GM12878 (cell line): Measurements from ENCODE around the gene STON2. TPM values are rescaled to one million over a fixed set of nuclear protein-coding genes. Genes with fewer than 3 reads are reported as not detected.

ENCODE experiments used
- ATAC-seq: fragments of 200-7000 bp; cut with Tn5 transposase; 3 replicates; pipeline ENCODE4 v1.9.1; 2020; ENCODE audit warnings: mild to moderate bottlenecking, moderate library complexity
- BruUV-seq: library from RNA; stranded (reverse); fragments of 400-500 nt; replicated peaks from 2 replicates; lab custom pipeline; 2021; lab: Mats Ljungman, UMichigan
- CTCF ChIA-PET: fragments of 300-600 bp; sonication (Branson Sonifier 250); formaldehyde crosslinking; extraction: SDS; loops from one replicate; lab custom pipeline; 2021; ENCODE audit warnings: inconsistent platforms; lab: Yijun Ruan, JAX
- POLR2A ChIA-PET: fragments of 350-600 bp; formaldehyde crosslinking; extraction: SDS; loops from one replicate; lab custom pipeline; 2021; ENCODE audit warnings: inconsistent platforms; lab: Charles Lee
- RAD21 ChIA-PET: fragments of 300-600 bp; sonication (Branson Sonifier 250); formaldehyde crosslinking; loops from one replicate; lab custom pipeline; 2023; ENCODE audit warnings: antibody characterized with exemption; ENCODE audit not compliant: unreplicated experiment; lab: Charles Lee
- SMC1A ChIA-PET: fragments of 300-600 bp; sonication (Branson Sonifier 250); formaldehyde crosslinking; loops from one replicate; lab custom pipeline; 2023; ENCODE audit not compliant: unreplicated experiment, uncharacterized antibody; lab: Charles Lee
- DNase-seq: peaks from one replicate; pipeline ENCODE4 v3.0.0-alpha.2; 2011; ENCODE audit warnings: low read depth, low spot score
- FAIRE-seq: peaks from 3 replicates; lab custom pipeline; 2011; peaks lifted over from hg19 to GRCh38; lab: Jason Lieb, UNC
- H2AFZ ChIP-seq: 2 replicates; pipeline ENCODE4 v1.6.0; 2011; ENCODE audit warnings: low read depth, low read length, control low read depth; ENCODE audit not compliant: control insufficient read depth
- H3K27ac ChIP-seq: 2 replicates; pipeline ENCODE4 v1.5.1; 2011; ENCODE audit warnings: control low read depth; ENCODE audit not compliant: control insufficient read depth, insufficient read depth
- H3K27me3 ChIP-seq, 2 experiments: replicated peaks in 1 of 2; 2 replicates each; pipeline versions ENCODE4 v1.6.0 to v1.6.1; 2011; ENCODE audit warnings: low read length in 1 of 2; ENCODE audit not compliant: control insufficient read depth in 2 of 2, insufficient read depth in 2 of 2
- H3K36me3 ChIP-seq, 2 experiments: 2 replicates each; pipeline ENCODE4 v1.5.1; 2011; ENCODE audit warnings: low read length in 1 of 2; ENCODE audit not compliant: control insufficient read depth in 2 of 2, insufficient read depth in 2 of 2
- H3K4me1 ChIP-seq: 2 replicates; pipeline ENCODE4 v1.6.1; 2011; ENCODE audit warnings: mild to moderate bottlenecking, low read length, moderate library complexity, mixed read lengths; ENCODE audit not compliant: control insufficient read depth, insufficient read depth
- H3K4me2 ChIP-seq: 2 replicates; pipeline ENCODE4 v1.6.0; 2011; ENCODE audit warnings: control low read depth; ENCODE audit not compliant: control insufficient read depth, insufficient read depth
- H3K4me3 ChIP-seq: fragments of 200-600 bp; sonication (generic); 2 replicates; pipeline ENCODE4 v1.5.1; 2016
- H3K79me2 ChIP-seq: 2 replicates; pipeline ENCODE4 v1.6.0; 2011; ENCODE audit warnings: low read length; ENCODE audit not compliant: control insufficient read depth, insufficient read depth
- H3K9ac ChIP-seq: 2 replicates; pipeline ENCODE4 v1.8.0; 2011; ENCODE audit warnings: low read length, control low read depth, mixed read lengths; ENCODE audit not compliant: control insufficient read depth, insufficient read depth
- H3K9me3 ChIP-seq: replicated peaks from 3 replicates; pipeline ENCODE4 v1.5.1; 2011; ENCODE audit warnings: mild to moderate bottlenecking, low read length; ENCODE audit not compliant: control insufficient read depth, insufficient read depth
- H4K20me1 ChIP-seq: 2 replicates; pipeline ENCODE4 v1.6.0; 2011; ENCODE audit not compliant: control insufficient read depth, insufficient read depth
- ASH2L ChIP-seq: fragments of 300-600, 200-600 bp; sonication (generic); IDR thresholded peaks from 2 replicates; pipeline ENCODE4 v1.6.1; 2017; ENCODE audit warnings: low read depth, mild to moderate bottlenecking, borderline replicate concordance
- CBFB ChIP-seq: IDR thresholded peaks from 2 replicates; pipeline ENCODE4 v1.6.1; 2016; ENCODE audit warnings: antibody characterized with exemption, low read depth
- GABPA ChIP-seq: IDR thresholded peaks from 2 replicates; pipeline ENCODE4 v1.6.1; 2014; ENCODE audit warnings: antibody characterized with exemption, low read depth, mild to moderate bottlenecking, inconsistent platforms
- LARP7 ChIP-seq: fragments of 450-650 bp; IDR thresholded peaks from 2 replicates; pipeline ENCODE4 v1.6.1; 2017; ENCODE audit warnings: mild to moderate bottlenecking
- POU2F2 ChIP-seq: IDR thresholded peaks from 3 replicates; pipeline ENCODE4 v1.6.1; 2011; ENCODE audit warnings: low read depth, mild to moderate bottlenecking, low read length, borderline replicate concordance
- RAD51 ChIP-seq: fragments of 450-650 bp; IDR thresholded peaks from 2 replicates; pipeline ENCODE4 v1.6.1; 2016; ENCODE audit warnings: moderate library complexity, mild to moderate bottlenecking, inconsistent platforms
- SIX5 ChIP-seq: IDR thresholded peaks from 2 replicates; pipeline ENCODE4 v1.6.1; 2011; ENCODE audit warnings: mild to moderate bottlenecking, low read depth, low read length, moderate library complexity; ENCODE audit not compliant: severe bottlenecking
- SKIL ChIP-seq: fragments of 450-650 bp; IDR thresholded peaks from 2 replicates; pipeline ENCODE4 v1.6.1; 2017; ENCODE audit warnings: mild to moderate bottlenecking, low read depth, inconsistent platforms; ENCODE audit not compliant: poor library complexity, severe bottlenecking
- SREBF2 ChIP-seq: IDR thresholded peaks from 2 replicates; pipeline ENCODE4 v1.6.1; 2012; ENCODE audit warnings: mild to moderate bottlenecking, low read length
- SUPT20H ChIP-seq: IDR thresholded peaks from 2 replicates; pipeline ENCODE4 v1.6.1; 2011; ENCODE audit warnings: low read depth, mild to moderate bottlenecking, low read length, moderate library complexity, borderline replicate concordance; ENCODE audit not compliant: control insufficient read depth
- ZNF622 ChIP-seq: fragments of 450-650 bp; IDR thresholded peaks from 2 replicates; pipeline ENCODE4 v1.6.1; 2017; ENCODE audit warnings: mild to moderate bottlenecking, inconsistent platforms
- WGBS: methylation state at CpG from one replicate; pipeline ENCODE4 v1.1.6; 2016; ENCODE audit warnings: low lambda C conversion rate; ENCODE audit not compliant: insufficient replicate concordance, insufficient coverage; ENCODE audit errors: missing lambda C conversion rate; 5-methylcytosine and 5-hydroxymethylcytosine counted together
- in situ Hi-C: fragments of 300-500 bp; cut with MboI; formaldehyde crosslinking; loops from 9 replicates; pipeline ENCODE4 v1.14.3; 2018; ENCODE audit warnings: mixed read lengths
- intact Hi-C: fragments of 100-400 bp; cut with micrococcal nuclease; formaldehyde crosslinking; loops from one replicate; pipeline ENCODE4 v1.14.2; 2022; ENCODE audit not compliant: unreplicated experiment
- polyA plus RNA-seq, 11 experiments: library from polyadenylated mRNA; depleted of rRNA in 4 of 11; unstranded in 6 of 11; stranded (reverse) in 5 of 11; fragments of >200 nt; fragmentation: Nextera tagmentation in 4 of 11; fragmentation: Illumina TruSeq in 1 of 11; extraction: Ambion mirVana in 4 of 11; extraction: Trizol in 1 of 11; gene quantifications; 1 replicate in 1 of 11; 2 replicates in 10 of 11; pipeline versions ENCODE4 v1.2.1 to v1.2.3, GENCODE V29; 2011 to 2016; ENCODE audit warnings: inconsistent platforms in 2 of 11, missing spikeins in 2 of 11, low read depth in 1 of 11
- total RNA-seq, 4 experiments: library from RNA; depleted of rRNA in 3 of 4; stranded (reverse); fragments of >200 nt in 3 of 4; fragmentation: Illumina TruSeq in 1 of 4; extraction: Trizol in 1 of 4; gene quantifications; 2 replicates each; pipeline versions ENCODE4 v1.2.1 to v1.2.3, GENCODE V29; 2013 to 2021
- TF ChIP-seq, protein P1 (sequence below): IDR thresholded peaks from 2 replicates; pipeline ENCODE4 v1.6.1; 2011; ENCODE audit warnings: borderline replicate concordance, low read depth, mild to moderate bottlenecking, moderate library complexity, low read length; ENCODE audit not compliant: insufficient read depth, poor library complexity, severe bottlenecking
- TF ChIP-seq, protein P2 (sequence below): fragments of 450-650 bp; IDR thresholded peaks from 2 replicates; pipeline ENCODE4 v1.6.1; 2016; ENCODE audit warnings: mild to moderate bottlenecking

STON2 gene
- total and polyA plus RNA-seq, 10 of the 15 experiments (the other 5 are each of a cell fraction or from before 2014, with no cell fraction given): 0.03 to 0.13 (median 0.03) TPM; not detected in 7

DNA sequence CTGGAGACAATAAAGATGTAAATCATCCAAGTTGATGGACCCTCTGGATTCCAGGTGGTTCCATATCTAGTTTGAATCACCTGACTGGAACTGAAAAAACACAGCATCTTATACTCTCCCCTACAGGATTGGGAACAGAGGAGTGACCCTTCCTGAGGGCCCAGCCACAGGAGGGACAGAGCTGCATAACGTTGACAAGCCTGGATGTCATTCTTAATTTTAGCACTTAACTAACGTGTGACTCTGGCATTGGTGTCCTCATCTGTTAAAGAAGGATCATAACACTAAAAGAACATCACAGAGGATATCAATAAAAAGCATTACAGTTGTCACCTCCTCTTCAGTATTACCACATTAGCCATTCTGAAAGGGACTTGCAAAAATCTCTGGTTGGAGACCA lies 47.7 kb downstream of the STON2 start:
- 0% methylated on average over 2 of the region's 2 CpGs for WGBS
- Histone ChIP-seq H3K9me3 (no peaks in the 10 kb centered on the region; the same call in 2 of the 3 replicates), H3K9ac (no peak overlapping the region), H3K4me2 (no peak overlapping the region), H2AFZ (no peak overlapping the region), H3K4me1 (no peaks in the 10 kb centered on the region), H3K36me3 (no peaks in the 10 kb centered on the region), H3K4me3 (no peak overlapping the region), H3K79me2 (no peaks in the 10 kb centered on the region)
- intact Hi-C loops (no loop called here), in situ Hi-C loops (no loop called here)
- no TSS peak for BruUV-seq
- ChIA-PET SMC1A (interaction anchor here (1.4 kb wide), 1 partner anchor 21 kb away, joined by 4 read pairs; no protein-coding TSS in a partner anchor), CTCF (no interaction called here), RAD21 (no interaction called here), POLR2A (no interaction called here)
- no peak for FAIRE-seq
- ATAC-seq: no peak
- no peak for TF ChIP-seq SKIL
- no peak for TF ChIP-seq ZNF622
- TF ChIP-seq GABPA: no peak
- no peak for TF ChIP-seq ASH2L
- TF ChIP-seq SUPT20H: no peak
- TF ChIP-seq SIX5: no peak
- TF ChIP-seq, protein P1, sequence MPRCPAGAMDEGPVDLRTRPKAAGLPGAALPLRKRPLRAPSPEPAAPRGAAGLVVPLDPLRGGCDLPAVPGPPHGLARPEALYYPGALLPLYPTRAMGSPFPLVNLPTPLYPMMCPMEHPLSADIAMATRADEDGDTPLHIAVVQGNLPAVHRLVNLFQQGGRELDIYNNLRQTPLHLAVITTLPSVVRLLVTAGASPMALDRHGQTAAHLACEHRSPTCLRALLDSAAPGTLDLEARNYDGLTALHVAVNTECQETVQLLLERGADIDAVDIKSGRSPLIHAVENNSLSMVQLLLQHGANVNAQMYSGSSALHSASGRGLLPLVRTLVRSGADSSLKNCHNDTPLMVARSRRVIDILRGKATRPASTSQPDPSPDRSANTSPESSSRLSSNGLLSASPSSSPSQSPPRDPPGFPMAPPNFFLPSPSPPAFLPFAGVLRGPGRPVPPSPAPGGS: no peak
- TF ChIP-seq CBFB: no peak
- TF ChIP-seq, protein P2, sequence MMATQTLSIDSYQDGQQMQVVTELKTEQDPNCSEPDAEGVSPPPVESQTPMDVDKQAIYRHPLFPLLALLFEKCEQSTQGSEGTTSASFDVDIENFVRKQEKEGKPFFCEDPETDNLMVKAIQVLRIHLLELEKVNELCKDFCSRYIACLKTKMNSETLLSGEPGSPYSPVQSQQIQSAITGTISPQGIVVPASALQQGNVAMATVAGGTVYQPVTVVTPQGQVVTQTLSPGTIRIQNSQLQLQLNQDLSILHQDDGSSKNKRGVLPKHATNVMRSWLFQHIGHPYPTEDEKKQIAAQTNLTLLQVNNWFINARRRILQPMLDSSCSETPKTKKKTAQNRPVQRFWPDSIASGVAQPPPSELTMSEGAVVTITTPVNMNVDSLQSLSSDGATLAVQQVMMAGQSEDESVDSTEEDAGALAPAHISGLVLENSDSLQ: no peak
- no peak for TF ChIP-seq LARP7
- no peak for TF ChIP-seq RAD51
- no peak for TF ChIP-seq POU2F2
- no peak for TF ChIP-seq SREBF2
- TF ChIP-seq, all 136 proteins: peak for 0
- Histone ChIP-seq H3K27ac (no peak overlapping the region), H3K27me3 (no peaks in the 10 kb centered on the region), H4K20me1 (no peaks in the 10 kb centered on the region)
- no peak for DNase-seq
